GM12873 (cell line): Measurements from ENCODE around the gene CBFA2T3.

ENCODE experiments used
- TF ChIP-seq, protein P1 (sequence below): IDR thresholded peaks from 2 replicates; pipeline ENCODE4 v1.5.1; 2012; ENCODE audit warnings: low read depth, mild to moderate bottlenecking, moderate library complexity, low read length, control low read depth; ENCODE audit not compliant: insufficient read depth; ENCODE audit errors: missing control alignments

CBFA2T3 gene

DNA sequence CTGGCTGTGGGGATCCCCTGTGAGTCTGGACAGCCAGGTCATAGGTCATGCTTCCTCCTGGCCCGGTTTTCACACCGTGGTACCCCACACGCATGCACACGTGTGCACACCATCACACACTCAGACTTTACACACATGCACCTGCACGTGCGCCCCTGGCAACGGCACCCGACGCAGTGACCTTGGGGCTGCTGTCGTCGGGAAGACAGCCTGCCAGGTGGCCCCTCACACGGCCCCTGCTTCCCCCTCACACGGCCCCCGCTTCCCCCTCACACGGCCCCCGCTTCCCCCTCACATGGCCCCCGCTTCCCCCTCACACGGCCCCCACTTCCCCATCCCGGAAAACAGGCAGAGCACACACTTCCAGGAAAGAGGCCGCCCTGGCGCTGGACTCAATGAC, 45.1 kb downstream of the CBFA2T3 start:
- TF ChIP-seq, protein P1, sequence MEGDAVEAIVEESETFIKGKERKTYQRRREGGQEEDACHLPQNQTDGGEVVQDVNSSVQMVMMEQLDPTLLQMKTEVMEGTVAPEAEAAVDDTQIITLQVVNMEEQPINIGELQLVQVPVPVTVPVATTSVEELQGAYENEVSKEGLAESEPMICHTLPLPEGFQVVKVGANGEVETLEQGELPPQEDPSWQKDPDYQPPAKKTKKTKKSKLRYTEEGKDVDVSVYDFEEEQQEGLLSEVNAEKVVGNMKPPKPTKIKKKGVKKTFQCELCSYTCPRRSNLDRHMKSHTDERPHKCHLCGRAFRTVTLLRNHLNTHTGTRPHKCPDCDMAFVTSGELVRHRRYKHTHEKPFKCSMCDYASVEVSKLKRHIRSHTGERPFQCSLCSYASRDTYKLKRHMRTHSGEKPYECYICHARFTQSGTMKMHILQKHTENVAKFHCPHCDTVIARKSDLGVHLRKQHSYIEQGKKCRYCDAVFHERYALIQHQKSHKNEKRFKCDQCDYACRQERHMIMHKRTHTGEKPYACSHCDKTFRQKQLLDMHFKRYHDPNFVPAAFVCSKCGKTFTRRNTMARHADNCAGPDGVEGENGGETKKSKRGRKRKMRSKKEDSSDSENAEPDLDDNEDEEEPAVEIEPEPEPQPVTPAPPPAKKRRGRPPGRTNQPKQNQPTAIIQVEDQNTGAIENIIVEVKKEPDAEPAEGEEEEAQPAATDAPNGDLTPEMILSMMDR = no peak

DNA sequence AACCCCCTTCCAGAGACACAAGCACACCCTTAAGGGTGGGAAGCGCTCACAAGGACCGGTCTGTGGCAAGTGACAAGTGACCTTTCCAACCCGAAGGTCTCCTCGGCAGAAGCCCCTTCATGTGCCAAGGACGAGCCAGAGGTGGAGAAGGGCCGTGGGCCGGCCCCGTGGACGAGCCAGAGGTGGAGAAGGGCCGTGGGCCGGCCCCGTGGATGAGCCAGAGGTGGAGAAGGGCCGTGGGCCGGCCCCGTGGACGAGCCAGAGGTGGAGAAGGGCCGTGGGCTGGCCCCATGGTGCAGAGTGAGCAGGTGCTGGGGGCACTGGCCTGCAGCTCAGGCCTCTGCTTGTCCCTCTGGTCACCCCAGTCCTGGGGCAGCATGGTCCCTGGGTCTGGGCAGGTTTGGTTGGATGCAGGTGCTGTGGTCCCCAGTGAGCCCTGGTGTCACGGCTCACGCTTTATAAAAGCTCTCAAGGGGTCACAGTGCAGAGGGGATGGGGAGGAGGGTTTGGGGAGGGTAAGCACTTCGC, 45.6 kb downstream of the CBFA2T3 start:
- TF ChIP-seq, protein P1 = no peak

DNA sequence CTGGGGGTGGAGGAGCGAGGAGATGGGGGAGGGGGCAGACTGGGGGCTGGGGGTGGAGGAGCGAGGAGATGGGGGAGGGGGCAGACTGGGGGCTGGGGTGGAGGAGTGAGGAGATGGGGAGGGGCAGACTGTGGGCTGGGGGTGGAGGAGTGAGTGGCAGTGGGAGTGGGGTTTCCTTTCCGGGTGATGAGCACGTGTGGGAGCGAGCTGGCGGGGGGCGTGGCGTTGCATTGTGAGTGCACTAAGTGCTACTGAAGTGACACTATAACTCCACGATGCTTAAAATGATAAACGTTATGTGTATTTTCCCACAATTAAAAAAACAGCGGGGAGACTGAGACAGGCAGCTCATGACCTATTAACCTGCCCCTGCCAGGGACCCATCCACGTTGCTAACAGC, 46.3 kb downstream of the CBFA2T3 start:
- TF ChIP-seq, protein P1 = no peak

DNA sequence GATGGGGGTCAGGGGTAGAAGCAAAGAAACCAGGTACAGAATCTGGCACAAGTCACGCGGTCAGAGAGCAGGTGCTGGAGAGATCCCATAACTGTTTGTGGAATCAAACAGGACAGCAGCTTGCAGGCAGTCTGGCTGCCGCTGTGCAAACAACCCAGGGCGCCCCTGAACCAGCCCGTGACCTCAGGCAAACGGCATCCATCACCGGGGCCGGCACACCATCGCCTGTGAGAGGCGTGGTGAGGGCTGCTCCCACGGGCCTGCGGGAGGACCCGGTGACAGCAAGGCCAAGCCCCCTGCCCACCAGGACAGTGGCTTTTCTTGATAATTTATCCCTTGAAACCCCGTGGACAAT, 47.9 kb downstream of the CBFA2T3 start:
- TF ChIP-seq, protein P1 = no peak

DNA sequence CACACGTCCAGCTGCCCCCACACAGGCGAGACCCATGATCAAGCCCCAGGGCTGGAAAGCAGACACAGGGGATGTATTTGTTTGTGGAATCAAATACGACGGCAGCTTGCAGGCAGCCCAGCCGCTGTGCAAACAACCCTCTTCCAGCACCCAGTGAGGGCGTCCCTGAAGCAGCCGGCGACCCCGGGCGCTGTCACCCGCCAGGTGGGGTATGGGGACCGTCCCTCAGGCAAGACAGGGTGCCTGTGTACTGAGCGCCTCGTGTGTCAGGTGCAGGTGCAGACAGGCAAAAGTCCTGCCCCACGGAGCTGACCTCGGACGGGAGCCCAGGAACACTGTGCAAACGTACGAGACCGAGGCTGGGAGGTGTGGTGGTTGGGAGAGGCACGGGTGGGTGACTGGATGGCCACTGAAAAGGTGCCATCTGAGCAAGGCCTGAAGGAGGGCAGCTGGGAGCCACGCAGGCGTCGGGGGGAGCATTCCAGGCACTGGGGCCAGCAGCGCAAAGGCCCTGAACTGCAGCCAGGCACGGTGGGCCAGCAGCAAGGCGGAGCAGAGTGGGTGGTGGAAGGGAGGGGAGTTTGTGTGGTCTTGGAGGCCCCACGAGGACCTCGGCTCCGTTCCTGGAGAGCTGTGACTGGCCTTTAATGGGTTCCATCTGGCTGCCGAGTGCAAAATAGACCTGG, 48.5 kb downstream of the CBFA2T3 start:
- TF ChIP-seq, protein P1 = no peak

DNA sequence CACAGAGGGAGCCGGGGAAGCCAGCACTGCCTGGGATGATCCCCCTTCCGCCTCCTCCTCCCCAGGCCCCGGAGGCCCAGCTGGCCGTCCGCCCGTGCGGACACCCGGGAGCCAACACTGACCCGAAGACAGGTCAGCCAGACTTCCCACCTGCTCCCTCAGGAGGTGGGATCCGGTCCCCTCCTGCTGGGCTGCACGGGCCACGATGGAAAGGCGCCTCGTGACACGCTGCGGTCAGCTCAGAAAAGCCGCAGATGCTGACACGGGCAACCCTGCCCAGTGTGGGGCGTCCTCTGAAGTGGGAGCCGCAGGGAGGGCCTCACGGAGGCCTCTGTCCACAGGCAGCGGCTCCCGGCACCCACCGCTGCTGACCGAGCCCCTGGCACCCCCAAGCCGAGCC, 49.3 kb downstream of the CBFA2T3 start:
- TF ChIP-seq, protein P1 = no peak

DNA sequence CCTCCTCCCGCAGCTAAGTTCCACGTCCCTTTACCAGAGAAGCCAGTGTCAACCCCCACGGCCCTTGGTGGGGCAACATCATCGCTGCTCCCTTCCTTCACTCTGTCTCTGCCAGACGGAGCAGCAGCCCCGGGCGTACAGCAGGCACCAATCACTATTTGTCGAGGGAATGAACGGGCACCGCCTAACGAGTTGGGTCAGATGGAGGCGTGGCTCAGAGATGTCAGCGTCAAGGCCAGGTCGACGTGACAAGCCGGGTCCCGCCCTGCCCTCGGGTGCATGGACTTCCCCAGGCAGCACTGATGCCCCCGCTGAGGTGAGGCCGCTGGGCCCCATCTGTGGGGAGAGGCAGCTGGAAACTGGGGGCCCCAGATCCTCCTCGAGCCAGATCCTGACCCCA, 50.0 kb downstream of the CBFA2T3 start:
- TF ChIP-seq, protein P1 = no peak
